Measurements from ENCODE around the gene APOBEC3G.
A peak's percentile ranks its signal among the peaks of the same experiment; 100 is the strongest.
"Not testable (repeated sequence)": the region's sequence is repeated elsewhere in the genome, so short reads cannot be mapped to it uniquely, and the experiment has no call there.

APOBEC3G gene

DNA sequence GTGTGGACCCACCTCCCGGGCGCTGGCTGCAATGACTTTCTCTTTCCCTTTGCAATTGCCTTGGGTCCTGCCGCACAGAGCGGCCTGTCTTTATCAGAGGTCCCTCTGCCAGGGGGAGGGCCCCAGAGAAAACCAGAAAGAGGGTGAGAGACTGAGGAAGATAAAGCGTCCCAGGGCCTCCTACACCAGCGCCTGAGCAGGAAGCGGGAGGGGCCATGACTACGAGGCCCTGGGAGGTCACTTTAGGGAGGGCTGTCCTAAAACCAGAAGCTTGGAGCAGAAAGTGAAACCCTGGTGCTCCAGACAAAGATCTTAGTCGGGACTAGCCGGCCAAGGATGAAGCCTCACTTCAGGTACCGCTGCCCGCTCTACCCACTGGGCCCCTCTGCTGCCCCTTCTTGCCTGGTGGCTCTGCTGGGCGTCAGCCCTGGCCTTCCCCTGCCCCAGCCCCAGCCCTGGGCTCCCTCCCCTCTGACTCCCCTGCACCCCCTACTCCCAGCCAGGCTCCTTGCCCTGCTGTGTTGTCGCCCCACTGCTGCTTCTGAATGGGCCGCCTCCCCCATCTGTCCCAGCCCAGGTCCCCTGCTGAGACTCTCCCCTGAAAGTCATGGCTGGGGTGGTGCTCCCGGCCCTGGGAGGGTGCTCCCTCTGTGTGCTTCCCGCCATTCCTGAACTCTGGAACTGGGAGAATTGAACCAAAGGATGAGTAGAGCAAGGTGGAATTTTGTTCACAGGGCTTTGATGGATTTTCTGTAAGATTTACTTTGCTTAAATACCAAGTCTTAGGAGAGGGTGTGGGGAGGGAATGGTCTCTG, at the start of gene APOBEC3G:
Gene APOBEC3G (plus strand): TSS at position 250 of the 815 bp plus-strand sequence. CDS start 87 bp downstream, at position 337.
- peak; percentile 89 for FAIRE-seq

DNA sequence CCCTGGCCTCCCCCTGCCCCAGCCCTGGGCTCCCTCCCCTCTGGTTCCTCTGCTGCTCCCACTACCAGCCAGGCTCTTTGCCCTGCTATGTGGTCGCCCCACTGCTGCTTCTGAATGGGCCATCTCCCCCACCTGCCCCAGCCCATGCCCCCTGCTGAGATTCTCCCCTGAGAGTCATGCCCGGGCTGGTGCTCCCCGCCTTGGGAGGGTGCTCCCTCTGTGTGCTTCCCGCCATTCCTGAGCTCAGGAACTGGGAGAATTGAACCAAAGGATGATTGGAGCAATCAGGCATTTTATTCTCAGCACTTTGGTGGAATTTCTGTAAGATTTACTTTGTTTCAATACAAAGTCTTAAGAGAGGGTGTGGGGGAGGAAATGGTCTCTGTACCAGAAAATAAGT, 49.4 kb upstream of the APOBEC3G start:
- no peak for FAIRE-seq

DNA sequence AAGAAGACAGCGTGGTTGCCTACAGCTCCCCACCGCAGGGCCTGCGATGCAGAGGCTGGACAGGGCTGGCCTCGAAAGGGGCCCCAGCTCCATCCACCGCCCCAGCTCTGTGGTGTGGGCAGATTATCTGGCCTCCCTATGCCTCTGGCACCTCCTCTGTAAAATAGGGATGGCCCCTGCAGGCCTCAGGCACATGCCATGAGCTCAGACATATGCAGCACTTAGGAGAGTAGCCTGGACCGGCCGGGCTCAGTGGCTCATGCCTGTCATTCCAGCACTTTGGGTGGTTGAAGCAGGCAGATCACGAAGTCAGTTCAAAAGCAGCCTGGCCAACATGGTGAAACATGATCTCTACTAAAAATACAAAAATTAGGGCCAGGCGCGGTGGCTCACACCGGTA, 48.8 kb upstream of the APOBEC3G start:
- no peak for FAIRE-seq

DNA sequence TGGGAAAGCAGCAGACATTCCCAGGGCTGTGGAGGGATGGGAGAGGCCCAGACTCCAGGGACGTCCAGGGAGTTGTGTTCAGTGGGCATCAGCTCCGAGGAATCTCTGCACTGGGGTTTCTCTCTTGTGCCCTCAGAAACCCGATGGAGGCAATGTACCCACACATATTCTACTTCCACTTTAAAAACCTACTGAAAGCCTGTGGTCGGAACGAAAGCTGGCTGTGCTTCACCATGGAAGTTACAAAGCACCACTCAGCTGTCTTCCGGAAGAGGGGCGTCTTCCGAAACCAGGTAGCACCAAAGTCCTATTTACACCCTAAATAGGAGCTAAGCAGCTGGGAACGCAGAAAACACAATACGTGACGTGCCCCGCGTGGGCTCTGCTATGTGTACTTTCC, 47.8 kb upstream of the APOBEC3G start:
- no peak for FAIRE-seq

DNA sequence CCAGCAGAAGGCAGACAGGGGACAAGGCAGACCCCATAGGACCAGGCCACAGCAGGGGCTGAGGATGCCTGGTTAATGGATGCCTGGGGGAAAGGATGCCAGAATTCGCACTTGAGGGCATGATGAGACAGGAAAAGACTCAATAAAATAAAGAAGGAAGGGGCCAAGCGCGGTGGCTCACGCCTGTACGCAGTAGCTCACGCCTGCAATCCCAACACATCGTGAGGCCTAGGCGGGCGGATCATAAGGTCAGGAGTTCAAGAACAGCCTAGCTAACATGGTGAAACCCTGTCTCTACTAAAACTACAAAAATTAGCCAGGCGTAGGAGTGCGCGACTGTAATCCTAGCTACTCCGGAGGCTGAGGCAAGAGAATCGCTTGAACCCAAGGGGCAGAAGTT, 46.4 kb upstream of the APOBEC3G start:
- no peak for FAIRE-seq

DNA sequence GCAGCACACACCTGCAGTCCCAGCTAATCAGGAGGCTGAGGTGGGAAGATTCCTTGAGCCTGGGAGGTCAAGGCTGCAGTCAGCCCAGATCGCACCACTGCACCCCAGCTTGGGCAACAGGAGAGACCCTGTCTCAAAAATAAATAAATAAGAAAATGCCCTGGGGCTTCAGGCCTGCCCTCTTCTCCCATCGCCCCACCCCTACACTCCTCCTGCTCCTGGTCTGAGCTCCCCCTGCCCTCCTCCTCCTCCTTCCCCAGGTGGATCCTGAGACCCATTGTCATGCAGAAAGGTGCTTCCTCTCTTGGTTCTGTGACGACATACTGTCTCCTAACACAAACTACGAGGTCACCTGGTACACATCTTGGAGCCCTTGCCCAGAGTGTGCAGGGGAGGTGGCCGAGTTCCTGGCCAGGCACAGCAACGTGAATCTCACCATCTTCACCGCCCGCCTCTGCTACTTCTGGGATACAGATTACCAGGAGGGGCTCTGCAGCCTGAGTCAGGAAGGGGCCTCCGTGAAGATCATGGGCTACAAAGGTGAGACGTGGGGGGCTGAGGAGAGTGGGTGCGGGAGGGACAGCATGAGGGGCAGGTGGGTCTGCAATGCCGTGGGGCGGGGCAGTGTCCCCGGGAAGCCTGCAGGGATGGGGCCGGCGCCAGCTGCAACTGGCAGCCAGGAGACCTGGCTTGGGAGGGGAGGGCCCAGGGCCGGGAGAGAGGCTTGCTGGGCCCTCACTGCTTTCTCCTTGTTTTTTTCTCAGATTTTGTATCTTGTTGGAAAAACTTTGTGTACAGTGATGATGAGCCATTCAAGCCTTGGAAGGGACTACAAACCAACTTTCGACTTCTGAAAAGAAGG, 45.4 kb upstream of the APOBEC3G start:
- FAIRE-seq: not testable (repeated sequence)

DNA sequence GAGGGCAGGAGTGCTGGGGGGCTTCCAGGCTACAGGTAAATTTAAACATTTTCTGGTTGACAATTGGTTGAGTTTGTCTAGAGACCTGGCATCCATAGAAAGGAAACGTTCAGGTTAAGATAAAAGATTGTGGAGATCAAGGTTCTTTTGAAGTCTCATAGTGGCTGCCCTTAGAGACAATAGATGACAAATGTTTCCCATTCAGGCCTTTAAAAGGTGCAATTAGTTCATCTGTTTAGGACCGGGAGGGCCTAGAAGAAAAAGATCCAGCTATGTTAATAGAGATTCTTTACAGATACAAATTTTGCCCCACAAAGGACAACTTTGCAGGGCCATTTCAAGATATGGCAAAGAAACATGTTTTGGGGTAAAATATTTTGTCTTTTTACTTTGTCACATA, 40.0 kb upstream of the APOBEC3G start:
- not testable (repeated sequence) for FAIRE-seq

DNA sequence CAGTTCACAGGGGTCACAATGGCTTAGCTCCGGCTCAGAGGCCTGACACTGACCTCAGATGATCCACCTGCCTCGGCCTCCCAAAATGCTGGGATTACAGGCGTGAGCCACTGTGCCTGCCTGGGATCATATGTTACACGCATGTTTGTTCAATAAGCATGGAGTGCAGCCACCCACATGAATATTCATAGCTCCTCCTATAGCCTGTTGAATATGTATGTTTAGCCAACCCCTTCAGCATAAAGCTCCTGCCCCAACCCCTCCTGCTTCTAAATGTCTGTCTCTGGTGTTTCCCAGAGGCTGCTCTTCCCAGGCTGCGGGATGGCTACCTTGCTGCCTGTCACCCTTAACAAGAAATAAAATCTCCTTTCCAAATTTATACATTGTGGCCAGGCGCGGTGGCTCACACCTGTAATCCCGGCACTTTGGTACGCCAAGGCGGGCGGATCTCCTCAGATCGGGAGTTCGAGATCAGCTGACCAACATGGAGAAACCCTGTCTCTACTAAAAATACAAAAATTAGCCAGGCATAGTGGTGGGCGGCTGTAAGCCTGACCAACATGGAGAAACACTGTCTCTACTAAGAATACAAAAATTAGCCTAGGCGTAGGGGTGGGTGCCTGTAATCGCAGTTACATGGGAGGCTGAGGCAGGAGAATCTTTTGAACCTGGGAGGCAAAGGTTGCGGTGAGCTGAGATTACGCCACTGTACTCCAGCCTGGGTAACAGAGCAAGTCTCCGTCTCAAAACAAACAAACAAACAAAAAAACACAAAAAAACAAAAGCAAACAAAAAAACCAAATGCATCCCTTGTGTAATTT, 37.6 kb upstream of the APOBEC3G start:
- FAIRE-seq: no peak

DNA sequence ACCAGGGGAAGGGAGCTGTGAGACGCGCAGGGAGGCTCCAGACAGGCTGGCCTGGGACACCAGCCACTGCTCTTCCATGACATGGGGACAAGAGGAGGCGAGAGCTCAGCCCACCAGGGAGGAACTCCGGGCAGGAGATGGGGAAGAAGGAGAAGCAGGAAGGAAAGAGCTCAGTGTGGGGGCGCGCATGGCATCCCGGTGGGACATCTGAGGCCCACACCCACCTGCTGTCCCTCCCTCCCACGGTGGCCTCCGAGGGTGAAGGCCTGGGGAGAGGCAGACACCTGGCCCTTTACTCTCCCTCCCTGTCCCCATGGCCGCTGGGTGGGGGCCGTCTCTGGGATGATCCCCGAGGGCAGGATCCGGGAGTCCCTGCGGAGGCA, 36.9 kb upstream of the APOBEC3G start:
- not testable (repeated sequence) for FAIRE-seq

DNA sequence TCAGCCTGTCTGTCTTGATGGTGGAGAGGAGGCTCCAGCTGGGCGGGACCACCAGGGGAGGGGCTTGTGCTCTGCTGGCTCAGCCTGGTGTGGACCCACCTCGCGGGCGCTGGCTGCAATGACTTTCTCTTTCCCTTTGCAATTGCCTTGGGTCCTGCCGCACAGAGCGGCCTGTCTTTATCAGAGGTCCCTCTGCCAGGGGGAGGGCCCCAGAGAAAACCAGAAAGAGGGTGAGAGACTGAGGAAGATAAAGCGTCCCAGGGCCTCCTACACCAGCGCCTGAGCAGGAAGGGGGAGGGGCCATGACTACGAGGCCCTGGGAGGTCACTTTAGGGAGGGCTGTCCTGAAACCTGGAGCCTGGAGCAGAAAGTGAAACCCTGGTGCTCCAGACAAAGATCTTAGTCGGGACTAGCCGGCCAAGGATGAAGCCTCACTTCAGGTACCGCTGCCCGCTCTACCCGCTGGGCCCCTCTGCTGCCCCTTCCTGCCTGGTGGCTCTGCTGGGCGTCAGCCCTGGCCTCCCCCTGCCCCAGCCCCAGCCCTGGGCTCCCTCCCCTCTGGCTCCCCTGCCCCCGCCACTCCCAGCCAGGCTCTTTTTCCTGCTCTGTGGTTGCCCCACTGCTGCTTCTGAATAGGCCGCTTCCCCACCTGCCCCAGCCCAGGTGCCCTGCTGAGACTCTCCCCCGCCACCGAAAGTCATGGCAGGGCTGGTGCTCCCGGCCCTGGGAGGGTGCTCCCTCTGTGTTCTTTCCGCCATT, 36.4 kb upstream of the APOBEC3G start, which contains the start of gene APOBEC3F:
Gene APOBEC3F (plus strand): TSS at position 327 of the 759 bp plus-strand sequence. CDS start 97 bp downstream, at position 424.
- FAIRE-seq: peak; percentile 60

DNA sequence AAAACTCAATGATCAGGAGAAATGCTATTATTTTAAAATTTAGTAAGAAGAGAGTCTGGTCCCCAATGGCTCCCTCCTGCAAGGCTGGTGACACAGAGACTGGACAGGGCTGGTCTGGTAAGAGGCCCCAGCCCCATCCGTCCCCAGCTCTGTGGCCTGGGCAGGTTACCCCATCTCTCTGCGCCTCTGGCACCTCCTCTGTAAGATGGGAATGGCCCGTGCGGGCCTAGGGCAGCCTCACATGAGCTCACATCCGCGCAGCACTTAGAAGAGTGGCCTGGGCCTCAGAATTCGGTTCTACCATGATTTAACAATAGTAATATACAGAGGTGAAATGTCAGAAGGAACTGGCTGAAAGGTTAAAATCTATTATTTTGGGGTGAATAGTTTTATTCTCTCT, 35.2 kb upstream of the APOBEC3G start:
- FAIRE-seq: no peak

DNA sequence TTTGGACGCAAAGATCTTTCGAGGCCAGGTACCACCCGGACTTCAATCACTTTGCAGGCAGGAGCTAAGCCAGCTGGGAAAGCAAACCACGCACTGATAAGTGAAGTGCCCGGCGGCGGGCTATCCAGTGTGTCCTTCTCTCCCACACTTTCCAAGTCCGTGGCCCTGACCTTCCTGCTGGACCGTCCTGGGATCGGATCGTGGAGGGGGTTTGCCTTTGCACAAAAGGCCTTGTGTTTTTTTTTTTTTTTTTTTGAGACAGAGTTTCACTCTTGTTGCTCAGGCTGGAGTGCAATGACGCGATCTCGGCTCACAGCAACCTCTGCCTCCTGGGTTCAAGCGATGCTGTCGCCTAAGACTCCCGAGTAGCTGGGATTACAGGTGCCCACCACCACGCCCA, 34.0 kb upstream of the APOBEC3G start:
- FAIRE-seq: not testable (repeated sequence)

DNA sequence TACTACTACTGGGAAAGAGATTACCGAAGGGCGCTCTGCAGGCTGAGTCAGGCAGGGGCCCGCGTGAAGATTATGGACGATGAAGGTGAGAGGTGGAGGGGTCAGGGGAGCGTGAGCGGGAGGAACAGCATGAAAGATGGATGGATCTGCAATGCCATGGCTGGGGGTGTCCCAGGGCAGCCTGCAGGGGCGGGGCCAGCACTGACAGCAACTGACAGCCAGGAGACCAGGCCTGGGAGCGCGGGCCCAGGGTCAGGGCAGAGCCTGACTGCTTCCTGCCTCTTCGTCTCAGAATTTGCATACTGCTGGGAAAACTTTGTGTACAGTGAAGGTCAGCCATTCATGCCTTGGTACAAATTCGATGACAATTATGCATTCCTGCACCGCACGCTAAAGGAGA, 31.9 kb upstream of the APOBEC3G start:
- FAIRE-seq: not testable (repeated sequence)

DNA sequence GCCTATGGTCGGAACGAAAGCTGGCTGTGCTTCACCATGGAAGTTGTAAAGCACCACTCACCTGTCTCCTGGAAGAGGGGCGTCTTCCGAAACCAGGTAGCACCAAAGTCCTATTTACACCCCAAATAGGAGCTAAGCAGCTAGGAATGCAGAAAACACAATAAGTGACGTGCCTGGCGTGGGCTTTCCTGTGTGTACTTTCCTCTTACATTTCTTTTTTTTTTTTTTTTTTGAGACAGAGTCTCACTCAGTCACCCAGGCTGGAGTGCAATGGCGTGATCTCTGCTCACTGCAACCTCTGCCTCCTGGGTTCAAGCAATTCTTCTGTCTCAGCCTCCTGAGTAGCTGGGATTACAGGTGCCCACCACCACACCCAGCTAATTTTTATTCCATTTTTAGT, 27.6 kb upstream of the APOBEC3G start:
- not testable (repeated sequence) for FAIRE-seq

DNA sequence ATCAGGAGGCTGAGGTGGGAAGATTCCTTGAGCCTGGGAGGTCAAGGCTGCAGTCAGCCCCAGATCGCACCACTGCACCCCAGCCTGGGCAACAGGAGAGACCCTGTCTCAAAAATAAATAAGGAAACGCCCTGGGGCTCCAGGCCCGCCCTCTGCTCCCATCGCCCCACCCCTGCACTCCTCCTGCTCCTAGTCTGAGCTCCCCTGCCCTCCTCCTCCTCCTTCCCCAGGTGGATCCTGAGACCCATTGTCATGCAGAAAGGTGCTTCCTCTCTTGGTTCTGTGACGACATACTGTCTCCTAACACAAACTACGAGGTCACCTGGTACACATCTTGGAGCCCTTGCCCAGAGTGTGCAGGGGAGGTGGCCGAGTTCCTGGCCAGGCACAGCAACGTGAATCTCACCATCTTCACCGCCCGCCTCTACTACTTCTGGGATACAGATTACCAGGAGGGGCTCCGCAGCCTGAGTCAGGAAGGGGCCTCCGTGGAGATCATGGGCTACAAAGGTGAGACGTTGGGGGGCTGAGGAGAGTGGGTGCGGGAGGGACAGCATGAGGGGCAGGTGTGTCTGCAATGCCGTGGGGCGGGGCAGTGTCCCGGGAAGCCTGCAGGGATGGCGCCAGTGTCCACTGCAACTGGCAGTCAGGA, 25.1 kb upstream of the APOBEC3G start:
- FAIRE-seq: not testable (repeated sequence)

DNA sequence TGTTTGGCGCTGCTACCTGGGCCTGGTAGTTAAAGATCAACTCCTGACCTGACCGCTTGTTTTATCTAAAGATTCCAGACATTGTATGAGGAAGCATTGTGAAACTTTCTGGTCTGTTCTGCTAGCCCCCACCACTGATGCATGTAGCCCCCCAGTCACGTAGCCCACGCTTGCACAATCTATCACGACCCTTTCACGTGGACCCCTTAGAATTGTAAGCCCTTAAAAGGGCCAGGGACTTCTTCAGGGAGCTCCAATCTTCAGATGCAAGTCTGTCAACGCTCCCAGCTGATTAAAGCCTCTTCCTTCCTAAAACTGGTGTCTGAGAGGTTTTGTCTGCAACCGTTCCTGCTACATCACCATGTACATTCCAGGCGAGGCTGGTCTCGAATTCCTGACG, 21.4 kb upstream of the APOBEC3G start:
- FAIRE-seq: no peak

DNA sequence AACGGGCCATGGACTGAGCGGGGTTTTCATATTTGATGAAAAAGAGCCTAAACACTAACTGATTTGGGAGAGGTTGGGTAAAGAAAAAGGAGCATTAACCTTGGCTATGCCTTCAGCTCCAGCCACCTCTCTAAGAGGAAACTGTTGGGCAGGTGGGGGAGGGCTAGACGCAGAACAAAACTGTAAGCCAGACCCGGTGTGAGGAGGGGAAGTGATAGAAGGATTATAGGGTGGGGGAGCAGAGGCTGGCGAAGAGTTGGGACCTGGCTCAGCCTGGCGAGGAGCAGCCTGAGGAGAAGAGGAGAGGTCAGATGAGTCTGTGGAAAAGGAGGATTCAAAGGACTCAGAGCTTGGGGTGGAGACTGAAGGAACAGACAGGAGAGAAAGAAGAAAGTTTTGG, 15.8 kb upstream of the APOBEC3G start:
- not testable (repeated sequence) for FAIRE-seq

DNA sequence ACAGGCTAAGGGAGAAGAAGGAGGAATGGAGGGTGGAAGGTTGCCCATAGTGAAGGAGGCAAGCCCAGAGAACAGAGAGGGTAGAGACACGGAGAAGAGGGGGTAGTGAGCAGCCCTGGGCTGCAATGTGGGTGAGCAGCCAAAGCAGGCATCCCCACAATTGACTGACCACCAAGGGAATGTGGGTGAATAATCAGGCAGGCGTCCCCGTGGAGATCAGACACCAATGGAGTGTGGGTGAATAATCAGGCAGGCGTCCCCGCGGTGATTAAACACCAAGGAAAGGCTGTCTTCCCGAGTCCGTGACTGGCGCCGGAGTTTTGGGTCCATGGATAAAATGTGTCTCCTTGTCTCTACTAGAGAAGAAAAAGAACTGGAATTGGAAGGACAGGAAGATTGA, 15.1 kb upstream of the APOBEC3G start:
- FAIRE-seq: not testable (repeated sequence)

DNA sequence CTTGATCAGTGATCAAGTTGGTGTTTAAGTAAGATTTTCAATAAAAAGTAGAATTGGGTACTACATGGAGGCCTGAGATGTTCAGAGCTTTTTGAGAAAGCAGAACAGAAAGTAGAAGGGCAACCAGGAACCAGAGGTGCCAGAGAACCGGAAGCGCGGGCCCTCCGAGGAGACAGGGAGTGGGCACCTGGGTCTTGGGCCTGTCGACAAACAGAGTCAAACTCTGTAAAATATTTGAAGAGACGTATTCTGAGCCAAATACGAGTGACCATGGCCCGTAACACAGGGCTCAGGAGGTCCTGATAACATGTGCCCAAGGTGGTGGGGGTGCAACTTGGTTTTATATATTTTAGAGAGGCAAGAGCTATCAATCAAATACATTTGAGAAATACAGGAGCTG, 13.2 kb upstream of the APOBEC3G start:
- not testable (repeated sequence) for FAIRE-seq

DNA sequence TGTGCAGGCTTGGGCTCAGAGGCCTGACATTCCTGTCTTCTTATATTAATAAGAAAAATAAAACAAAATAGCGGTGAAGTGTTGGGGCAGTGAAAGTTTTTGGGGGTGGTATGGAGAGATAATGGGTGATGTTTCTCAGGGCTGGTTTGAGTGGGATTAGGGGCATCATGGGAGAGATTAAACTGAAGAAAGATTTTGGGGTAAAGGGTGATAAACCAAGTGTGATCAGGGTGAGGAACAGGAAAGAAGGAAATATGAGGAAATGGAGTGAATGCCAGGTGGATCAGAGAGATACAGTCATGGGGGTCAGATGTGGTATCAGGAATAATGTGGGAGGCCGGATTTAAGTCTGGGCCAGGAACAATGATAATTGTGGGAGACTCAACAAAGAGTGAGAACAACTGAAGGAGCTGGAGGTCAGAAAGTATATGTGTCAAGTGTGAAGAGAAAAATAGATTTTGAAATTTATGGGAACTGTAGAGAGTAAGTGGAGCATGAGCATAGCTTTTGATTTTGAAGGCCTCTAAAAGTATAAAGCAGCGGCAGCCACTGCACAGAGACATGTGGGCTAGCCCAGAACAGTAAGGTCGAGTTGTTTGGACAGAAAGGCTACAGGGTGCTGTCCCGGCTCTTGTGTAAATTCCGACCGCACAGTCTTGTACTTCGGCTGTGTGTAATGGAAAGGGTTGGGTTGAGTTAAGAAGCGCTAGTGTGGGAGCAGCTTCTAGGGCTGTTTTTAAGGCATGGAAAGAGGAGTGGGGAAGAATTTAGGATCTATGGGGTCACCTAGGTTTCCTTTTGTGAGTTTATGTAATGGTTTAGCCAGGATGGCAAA, 10.4 kb upstream of the APOBEC3G start:
- FAIRE-seq: not testable (repeated sequence)

Data from colon (tissue), 2 donors.